SK-N-SH (cell line): ENCODE measurements around the gene SETD7.

Experiments
- EZH2phosphoT487 ChIP-seq: fragments of 200-600 bp; sonication (generic); IDR thresholded peaks from 2 replicates; pipeline ENCODE4 v1.6.1; 2017; ENCODE audit warnings: low read depth, mixed run types, mild to moderate bottlenecking, antibody characterized with exemption, moderate library complexity, borderline replicate concordance
- TF ChIP-seq, protein P1 (sequence below): fragments of 200-600 bp; sonication (generic); IDR thresholded peaks from 2 replicates; pipeline ENCODE4 v1.6.1; 2017; ENCODE audit warnings: antibody characterized with exemption, mild to moderate bottlenecking, moderate library complexity

- TF ChIP-seq, protein P1, sequence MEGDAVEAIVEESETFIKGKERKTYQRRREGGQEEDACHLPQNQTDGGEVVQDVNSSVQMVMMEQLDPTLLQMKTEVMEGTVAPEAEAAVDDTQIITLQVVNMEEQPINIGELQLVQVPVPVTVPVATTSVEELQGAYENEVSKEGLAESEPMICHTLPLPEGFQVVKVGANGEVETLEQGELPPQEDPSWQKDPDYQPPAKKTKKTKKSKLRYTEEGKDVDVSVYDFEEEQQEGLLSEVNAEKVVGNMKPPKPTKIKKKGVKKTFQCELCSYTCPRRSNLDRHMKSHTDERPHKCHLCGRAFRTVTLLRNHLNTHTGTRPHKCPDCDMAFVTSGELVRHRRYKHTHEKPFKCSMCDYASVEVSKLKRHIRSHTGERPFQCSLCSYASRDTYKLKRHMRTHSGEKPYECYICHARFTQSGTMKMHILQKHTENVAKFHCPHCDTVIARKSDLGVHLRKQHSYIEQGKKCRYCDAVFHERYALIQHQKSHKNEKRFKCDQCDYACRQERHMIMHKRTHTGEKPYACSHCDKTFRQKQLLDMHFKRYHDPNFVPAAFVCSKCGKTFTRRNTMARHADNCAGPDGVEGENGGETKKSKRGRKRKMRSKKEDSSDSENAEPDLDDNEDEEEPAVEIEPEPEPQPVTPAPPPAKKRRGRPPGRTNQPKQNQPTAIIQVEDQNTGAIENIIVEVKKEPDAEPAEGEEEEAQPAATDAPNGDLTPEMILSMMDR, result no peak
- no peak for TF ChIP-seq EZH2phosphoT487
These were observed 84.9 kb downstream of the SETD7 start for GRCh38 chr4:139470997-139471665.
